Panc1 (cell line): Measurements from ENCODE around the gene SDK1. TPM values are rescaled to one million over a fixed set of nuclear protein-coding genes. Genes with fewer than 3 reads are reported as not detected.

ENCODE experiments used
- ATAC-seq: fragments of 200-7000 bp; cut with Tn5 transposase; 2 replicates; pipeline ENCODE4 v1.9.1; 2020; ENCODE audit warnings: mild to moderate bottlenecking, moderate library complexity
- BruUV-seq: library from RNA; stranded (reverse); fragments of 400-500 nt; replicated peaks from 2 replicates; lab custom pipeline; 2021; lab: Mats Ljungman, UMichigan
- CTCF ChIA-PET: fragments of 300-600 bp; sonication (Branson Sonifier 250); formaldehyde crosslinking; loops from one replicate; lab custom pipeline; 2022; ENCODE audit warnings: antibody characterized with exemption; lab: Charles Lee
- POLR2A ChIA-PET: fragments of 300-600 bp; sonication (Branson Sonifier 250); formaldehyde crosslinking; loops from one replicate; lab custom pipeline; 2022; ENCODE audit warnings: antibody characterized with exemption; lab: Charles Lee
- DNase-seq: peaks from one replicate; pipeline ENCODE4 v3.0.0-alpha.2; 2010; ENCODE audit warnings: low read depth, low spot score
- H3K27ac ChIP-seq: 2 replicates; pipeline ENCODE4 v1.5.1; 2011; ENCODE audit warnings: mild to moderate bottlenecking, low read length, inconsistent platforms
- H3K27me3 ChIP-seq: fragments of 200-500 bp; sonication (Bioruptor generic); 2 replicates; pipeline ENCODE4 v1.6.0; 2014; ENCODE audit warnings: low read length, inconsistent platforms; ENCODE audit not compliant: control insufficient read depth, insufficient read depth
- H3K36me3 ChIP-seq: fragments of 200-500 bp; sonication (Bioruptor generic); 2 replicates; pipeline ENCODE4 v1.5.1; 2014; ENCODE audit warnings: inconsistent platforms, mild to moderate bottlenecking, low read length, moderate library complexity; ENCODE audit not compliant: control insufficient read depth, insufficient read depth
- H3K4me1 ChIP-seq: 2 replicates; pipeline ENCODE4 v1.5.1; 2011; ENCODE audit warnings: inconsistent platforms, mild to moderate bottlenecking, low read length, moderate library complexity; ENCODE audit not compliant: control insufficient read depth, insufficient read depth
- H3K4me3 ChIP-seq, 2 experiments: 2 replicates each; pipeline ENCODE4 v1.5.1; 2011 to 2012; ENCODE audit warnings: low read depth in 2 of 2, low read length in 2 of 2, mild to moderate bottlenecking in 2 of 2, inconsistent platforms in 1 of 2, moderate library complexity in 1 of 2
- H3K9me3 ChIP-seq: fragments of 200-500 bp; sonication (Bioruptor generic); 2 replicates; pipeline ENCODE4 v1.5.1; 2014; ENCODE audit warnings: low read depth, mild to moderate bottlenecking, inconsistent platforms, low read length, moderate library complexity; ENCODE audit not compliant: control insufficient read depth, insufficient read depth
- POLR2AphosphoS5 ChIP-seq: IDR thresholded peaks from 2 replicates; pipeline ENCODE4 v1.6.1; 2012; ENCODE audit warnings: mild to moderate bottlenecking, low read depth, low read length, moderate library complexity
- SIN3A ChIP-seq: IDR thresholded peaks from 2 replicates; pipeline ENCODE4 v1.6.1; 2012; ENCODE audit warnings: low read depth, mild to moderate bottlenecking, low read length, moderate library complexity, borderline replicate concordance; ENCODE audit not compliant: insufficient read depth
- TCF7L2 ChIP-seq: IDR thresholded peaks from 2 replicates; pipeline ENCODE4 v1.6.1; 2011; ENCODE audit warnings: mild to moderate bottlenecking, low read depth, low read length, inconsistent platforms
- in situ Hi-C: cut with HindIII; loops from 2 replicates; pipeline ENCODE4 v1.10.0; 2016; ENCODE audit warnings: low sequenced_read_pairs, low pct_unique_long_range_greater_than_20kb
- intact Hi-C: fragments of 100-400 bp; cut with micrococcal nuclease; formaldehyde crosslinking; loops from one replicate; pipeline ENCODE4 v1.10.0; 2022; ENCODE audit not compliant: unreplicated experiment
- total RNA-seq: library from RNA; stranded (reverse); gene quantifications from one replicate; pipeline ENCODE4 v1.2.1, GENCODE V29; 2021; ENCODE audit not compliant: unreplicated experiment
- TF ChIP-seq, protein P1 (sequence below), 2 experiments: IDR thresholded peaks; 2 replicates each; pipeline ENCODE4 v1.6.1; 2011 to 2012; ENCODE audit warnings: low read depth in 2 of 2, control low read depth in 1 of 2, low read length in 1 of 2, mild to moderate bottlenecking in 1 of 2, moderate library complexity in 1 of 2; ENCODE audit not compliant: insufficient read depth in 1 of 2
- TF ChIP-seq, protein P2 (sequence below): fragments of 450-650 bp; IDR thresholded peaks from 2 replicates; pipeline ENCODE4 v1.5.1; 2017; ENCODE audit warnings: mild to moderate bottlenecking

SDK1 gene
- total RNA-seq, 1 experiment from 2014 or later, result 47.4 TPM

DNA sequence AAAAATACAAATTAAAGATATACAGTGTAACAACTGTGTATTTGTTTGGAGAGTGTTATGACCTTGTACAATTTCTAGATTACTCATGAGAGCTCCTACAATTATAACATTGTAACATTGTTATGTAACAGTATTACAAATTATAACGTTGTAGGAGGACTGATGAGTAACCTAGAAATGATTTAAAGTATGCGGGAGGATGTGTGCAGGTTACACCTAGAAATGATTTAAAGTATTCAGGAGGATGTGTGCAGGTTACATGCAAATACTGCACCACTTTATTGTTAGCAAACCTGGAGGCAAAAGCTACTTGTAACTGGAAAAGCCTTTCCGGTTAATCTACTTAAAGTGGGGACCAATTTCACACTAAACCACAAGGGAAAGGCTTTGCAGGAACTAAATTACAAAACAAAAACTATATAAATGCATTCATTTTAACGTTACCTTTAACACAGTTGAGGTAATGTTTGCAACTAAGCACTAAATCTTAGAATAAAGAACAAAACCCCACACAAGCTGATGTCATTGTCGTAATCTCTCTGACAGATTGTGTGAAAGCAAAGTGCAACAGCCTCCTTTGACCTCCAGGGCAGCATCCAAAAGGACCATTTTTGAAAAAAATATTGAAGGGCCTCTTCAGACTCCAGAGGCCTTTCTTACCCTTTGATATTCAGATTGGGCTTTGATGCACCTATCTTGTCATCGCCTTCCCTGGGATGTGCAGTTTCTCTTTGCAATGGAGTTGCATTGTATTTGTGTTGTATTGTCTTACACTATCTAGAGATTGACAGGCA, 858.9 kb downstream of the SDK1 start:
- TF ChIP-seq, protein P1, sequence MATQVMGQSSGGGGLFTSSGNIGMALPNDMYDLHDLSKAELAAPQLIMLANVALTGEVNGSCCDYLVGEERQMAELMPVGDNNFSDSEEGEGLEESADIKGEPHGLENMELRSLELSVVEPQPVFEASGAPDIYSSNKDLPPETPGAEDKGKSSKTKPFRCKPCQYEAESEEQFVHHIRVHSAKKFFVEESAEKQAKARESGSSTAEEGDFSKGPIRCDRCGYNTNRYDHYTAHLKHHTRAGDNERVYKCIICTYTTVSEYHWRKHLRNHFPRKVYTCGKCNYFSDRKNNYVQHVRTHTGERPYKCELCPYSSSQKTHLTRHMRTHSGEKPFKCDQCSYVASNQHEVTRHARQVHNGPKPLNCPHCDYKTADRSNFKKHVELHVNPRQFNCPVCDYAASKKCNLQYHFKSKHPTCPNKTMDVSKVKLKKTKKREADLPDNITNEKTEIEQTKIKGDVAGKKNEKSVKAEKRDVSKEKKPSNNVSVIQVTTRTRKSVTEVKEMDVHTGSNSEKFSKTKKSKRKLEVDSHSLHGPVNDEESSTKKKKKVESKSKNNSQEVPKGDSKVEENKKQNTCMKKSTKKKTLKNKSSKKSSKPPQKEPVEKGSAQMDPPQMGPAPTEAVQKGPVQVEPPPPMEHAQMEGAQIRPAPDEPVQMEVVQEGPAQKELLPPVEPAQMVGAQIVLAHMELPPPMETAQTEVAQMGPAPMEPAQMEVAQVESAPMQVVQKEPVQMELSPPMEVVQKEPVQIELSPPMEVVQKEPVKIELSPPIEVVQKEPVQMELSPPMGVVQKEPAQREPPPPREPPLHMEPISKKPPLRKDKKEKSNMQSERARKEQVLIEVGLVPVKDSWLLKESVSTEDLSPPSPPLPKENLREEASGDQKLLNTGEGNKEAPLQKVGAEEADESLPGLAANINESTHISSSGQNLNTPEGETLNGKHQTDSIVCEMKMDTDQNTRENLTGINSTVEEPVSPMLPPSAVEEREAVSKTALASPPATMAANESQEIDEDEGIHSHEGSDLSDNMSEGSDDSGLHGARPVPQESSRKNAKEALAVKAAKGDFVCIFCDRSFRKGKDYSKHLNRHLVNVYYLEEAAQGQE (IDR thresholded peaks at IDR 0.05; ENCODE audit: insufficient read depth in 1 of 2, low read depth in 2 of 2, low read length in 1 of 2), result no peak
- TF ChIP-seq POLR2AphosphoS5 (no peak), TCF7L2 (no peak), SIN3A (no peak)
- TF ChIP-seq, protein P2, sequence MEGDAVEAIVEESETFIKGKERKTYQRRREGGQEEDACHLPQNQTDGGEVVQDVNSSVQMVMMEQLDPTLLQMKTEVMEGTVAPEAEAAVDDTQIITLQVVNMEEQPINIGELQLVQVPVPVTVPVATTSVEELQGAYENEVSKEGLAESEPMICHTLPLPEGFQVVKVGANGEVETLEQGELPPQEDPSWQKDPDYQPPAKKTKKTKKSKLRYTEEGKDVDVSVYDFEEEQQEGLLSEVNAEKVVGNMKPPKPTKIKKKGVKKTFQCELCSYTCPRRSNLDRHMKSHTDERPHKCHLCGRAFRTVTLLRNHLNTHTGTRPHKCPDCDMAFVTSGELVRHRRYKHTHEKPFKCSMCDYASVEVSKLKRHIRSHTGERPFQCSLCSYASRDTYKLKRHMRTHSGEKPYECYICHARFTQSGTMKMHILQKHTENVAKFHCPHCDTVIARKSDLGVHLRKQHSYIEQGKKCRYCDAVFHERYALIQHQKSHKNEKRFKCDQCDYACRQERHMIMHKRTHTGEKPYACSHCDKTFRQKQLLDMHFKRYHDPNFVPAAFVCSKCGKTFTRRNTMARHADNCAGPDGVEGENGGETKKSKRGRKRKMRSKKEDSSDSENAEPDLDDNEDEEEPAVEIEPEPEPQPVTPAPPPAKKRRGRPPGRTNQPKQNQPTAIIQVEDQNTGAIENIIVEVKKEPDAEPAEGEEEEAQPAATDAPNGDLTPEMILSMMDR, result no peak
- no peak overlapping the region for H3K27ac ChIP-seq
- in situ Hi-C loops (no loop called here), intact Hi-C loops (no loop called here)
- no peak for DNase-seq
- H3K27me3 ChIP-seq, result no peaks in the 10 kb centered on the region
- POLR2A ChIA-PET, result no interaction called here
- no TSS peak for BruUV-seq
- no peaks in the 10 kb centered on the region for H3K36me3 ChIP-seq
- H3K4me3 ChIP-seq, result no peak overlapping the region
- no peaks in the 10 kb centered on the region for H3K9me3 ChIP-seq
- CTCF ChIA-PET, result no interaction called here
- ATAC-seq, result no peak
- no peaks in the 10 kb centered on the region for H3K4me1 ChIP-seq

GRCh38 chr7:4162884-4163564, 862.0 kb downstream of the SDK1 start:
- intact Hi-C loops, result no loop called here
- DNase-seq, result no peak
- Histone ChIP-seq H3K27me3 (no peaks in the 10 kb centered on the region), H3K36me3 (no peaks in the 10 kb centered on the region), H3K4me3 (no peak overlapping the region), H3K4me1 (no peaks in the 10 kb centered on the region), H3K9me3 (no peaks in the 10 kb centered on the region), H3K27ac (no peak overlapping the region)
- ChIA-PET POLR2A (interaction anchor here (0.7 kb wide), 1 partner anchor 126 kb away, joined by 3 read pairs; no protein-coding TSS in a partner anchor), CTCF (interaction anchor here (0.6 kb wide), 1 partner anchor 25 kb away, joined by 4 read pairs; no protein-coding TSS in a partner anchor)
- in situ Hi-C loops, result no loop called here
- BruUV-seq, result no TSS peak
- TF ChIP-seq SIN3A, result no peak
- TF ChIP-seq POLR2AphosphoS5, result no peak
- no peak for ATAC-seq
